Measurements from ENCODE around the gene CHRNB2.

CHRNB2 gene

GRCh38 chr1:154577346-154578057 is 9.9 kb downstream of the CHRNB2 start:
- Histone ChIP-seq H2AFZ (ENCODE audit: low read depth, low read length, severe bottlenecking) (no peak overlapping the region), H4K20me1 (ENCODE audit: low read depth, low read length) (no peaks in the 10 kb centered on the region), H3K27ac (ENCODE audit: low read depth, low read length) (no peak overlapping the region), H3K4me2 (ENCODE audit: low read depth, low read length, poor library complexity, severe bottlenecking) (no peak overlapping the region), H3K9me3 (ENCODE audit: insufficient read depth, low read length) (no peaks in the 10 kb centered on the region), H3K9ac (ENCODE audit: low read length) (no peak overlapping the region), H3K79me2 (ENCODE audit: insufficient read depth, low read length) (no peaks in the 10 kb centered on the region), H3F3A (ENCODE audit: insufficient read depth) (peaks cover 8% of the 10 kb centered on the region; the same call in 1 of the 2 replicates), H3K27me3 (ENCODE audit: low read length) (no peaks in the 10 kb centered on the region), H3K36me3 (ENCODE audit: low read length) (0 out of 2 replicates have a peak, but pooled peaks cover 4% of the 10 kb centered on the region), H3K9me2 (replicated peaks; ENCODE audit: insufficient read depth, low read length) (no peaks in the 10 kb centered on the region), H3K4me3 (ENCODE audit: insufficient read depth, low read length, poor library complexity, severe bottlenecking) (no peak overlapping the region)
- TF ChIP-seq, protein P1, sequence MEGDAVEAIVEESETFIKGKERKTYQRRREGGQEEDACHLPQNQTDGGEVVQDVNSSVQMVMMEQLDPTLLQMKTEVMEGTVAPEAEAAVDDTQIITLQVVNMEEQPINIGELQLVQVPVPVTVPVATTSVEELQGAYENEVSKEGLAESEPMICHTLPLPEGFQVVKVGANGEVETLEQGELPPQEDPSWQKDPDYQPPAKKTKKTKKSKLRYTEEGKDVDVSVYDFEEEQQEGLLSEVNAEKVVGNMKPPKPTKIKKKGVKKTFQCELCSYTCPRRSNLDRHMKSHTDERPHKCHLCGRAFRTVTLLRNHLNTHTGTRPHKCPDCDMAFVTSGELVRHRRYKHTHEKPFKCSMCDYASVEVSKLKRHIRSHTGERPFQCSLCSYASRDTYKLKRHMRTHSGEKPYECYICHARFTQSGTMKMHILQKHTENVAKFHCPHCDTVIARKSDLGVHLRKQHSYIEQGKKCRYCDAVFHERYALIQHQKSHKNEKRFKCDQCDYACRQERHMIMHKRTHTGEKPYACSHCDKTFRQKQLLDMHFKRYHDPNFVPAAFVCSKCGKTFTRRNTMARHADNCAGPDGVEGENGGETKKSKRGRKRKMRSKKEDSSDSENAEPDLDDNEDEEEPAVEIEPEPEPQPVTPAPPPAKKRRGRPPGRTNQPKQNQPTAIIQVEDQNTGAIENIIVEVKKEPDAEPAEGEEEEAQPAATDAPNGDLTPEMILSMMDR (IDR thresholded peaks at IDR 0.05; ENCODE audit: insufficient read depth, low read length, poor library complexity, severe bottlenecking): no peak
- no peak for TF ChIP-seq EZH2phosphoT487 (conservative IDR thresholded peaks at IDR 0.05; ENCODE audit: low read length)

DNA sequence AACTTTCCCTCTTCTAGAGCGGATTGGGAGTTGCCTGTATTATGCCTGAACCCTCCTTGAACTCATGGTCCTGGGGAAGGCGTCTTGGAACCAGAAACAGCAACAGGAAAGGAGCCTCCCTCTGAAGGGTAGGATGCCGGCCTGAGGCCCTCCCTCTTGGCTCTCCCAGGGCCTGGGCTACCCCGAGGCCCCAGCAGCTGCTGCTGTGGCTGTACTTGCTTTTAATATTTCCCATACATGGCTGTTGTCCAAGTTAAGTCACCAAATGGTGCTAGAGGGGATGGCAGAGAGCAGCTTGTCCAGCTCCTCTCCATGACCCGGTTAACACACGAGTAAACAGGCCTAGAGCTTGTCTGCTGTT is 10.5 kb downstream of the CHRNB2 start:
- H3K4me2 ChIP-seq (ENCODE audit: low read depth, low read length, poor library complexity, severe bottlenecking): no peak overlapping the region
- H3K4me3 ChIP-seq (ENCODE audit: insufficient read depth, low read length, poor library complexity, severe bottlenecking): no peak overlapping the region
- no peak overlapping the region for H2AFZ ChIP-seq (ENCODE audit: low read depth, low read length, severe bottlenecking)
- no peak overlapping the region for H3K27ac ChIP-seq (ENCODE audit: low read depth, low read length)
- H3F3A ChIP-seq (ENCODE audit: insufficient read depth): peaks cover 8% of the 10 kb centered on the region; the same call in 1 of the 2 replicates
- no peaks in the 10 kb centered on the region for H3K79me2 ChIP-seq (ENCODE audit: insufficient read depth, low read length)
- H3K9ac ChIP-seq (ENCODE audit: low read length): no peak overlapping the region
- no peaks in the 10 kb centered on the region for H3K9me3 ChIP-seq (ENCODE audit: insufficient read depth, low read length)
- 0 out of 2 replicates have a peak, but pooled peaks cover 4% of the 10 kb centered on the region for H3K36me3 ChIP-seq (ENCODE audit: low read length)
- TF ChIP-seq, protein P1 (IDR thresholded peaks at IDR 0.05; ENCODE audit: insufficient read depth, low read length, poor library complexity, severe bottlenecking): no peak
- no peak for TF ChIP-seq EZH2phosphoT487 (conservative IDR thresholded peaks at IDR 0.05; ENCODE audit: low read length)
- no peaks in the 10 kb centered on the region for H3K9me2 ChIP-seq (replicated peaks; ENCODE audit: insufficient read depth, low read length)
- no peaks in the 10 kb centered on the region for H4K20me1 ChIP-seq (ENCODE audit: low read depth, low read length)
- no peaks in the 10 kb centered on the region for H3K27me3 ChIP-seq (ENCODE audit: low read length)

- Histone ChIP-seq H3K36me3 (ENCODE audit: low read length) (peaks cover 12% of the 10 kb centered on the region), H4K20me1 (ENCODE audit: low read depth, low read length) (no peaks in the 10 kb centered on the region)
Measured at GRCh38 chr1:154579374-154579773, 11.8 kb downstream of the CHRNB2 start.

More at GRCh38 chr1:154579374-154579773, 11.8 kb downstream of the CHRNB2 start:
- Histone ChIP-seq H3K9me3 (ENCODE audit: insufficient read depth, low read length) (no peaks in the 10 kb centered on the region), H3F3A (ENCODE audit: insufficient read depth) (peaks cover 8% of the 10 kb centered on the region; the same call in 1 of the 2 replicates), H3K4me2 (ENCODE audit: low read depth, low read length, poor library complexity, severe bottlenecking) (no peak overlapping the region), H3K9ac (ENCODE audit: low read length) (no peak overlapping the region), H3K79me2 (ENCODE audit: insufficient read depth, low read length) (no peaks in the 10 kb centered on the region), H3K27me3 (ENCODE audit: low read length) (no peaks in the 10 kb centered on the region), H2AFZ (ENCODE audit: low read depth, low read length, severe bottlenecking) (no peak overlapping the region), H3K4me3 (ENCODE audit: insufficient read depth, low read length, poor library complexity, severe bottlenecking) (no peak overlapping the region), H3K27ac (ENCODE audit: low read depth, low read length) (no peak overlapping the region), H3K9me2 (replicated peaks; ENCODE audit: insufficient read depth, low read length) (no peaks in the 10 kb centered on the region)
- TF ChIP-seq, protein P1 (IDR thresholded peaks at IDR 0.05; ENCODE audit: insufficient read depth, low read length, poor library complexity, severe bottlenecking): no peak
- no peak for TF ChIP-seq EZH2phosphoT487 (conservative IDR thresholded peaks at IDR 0.05; ENCODE audit: low read length)
